ENCODE measurements around the gene MMP25.

Gene MMP25, protein sequence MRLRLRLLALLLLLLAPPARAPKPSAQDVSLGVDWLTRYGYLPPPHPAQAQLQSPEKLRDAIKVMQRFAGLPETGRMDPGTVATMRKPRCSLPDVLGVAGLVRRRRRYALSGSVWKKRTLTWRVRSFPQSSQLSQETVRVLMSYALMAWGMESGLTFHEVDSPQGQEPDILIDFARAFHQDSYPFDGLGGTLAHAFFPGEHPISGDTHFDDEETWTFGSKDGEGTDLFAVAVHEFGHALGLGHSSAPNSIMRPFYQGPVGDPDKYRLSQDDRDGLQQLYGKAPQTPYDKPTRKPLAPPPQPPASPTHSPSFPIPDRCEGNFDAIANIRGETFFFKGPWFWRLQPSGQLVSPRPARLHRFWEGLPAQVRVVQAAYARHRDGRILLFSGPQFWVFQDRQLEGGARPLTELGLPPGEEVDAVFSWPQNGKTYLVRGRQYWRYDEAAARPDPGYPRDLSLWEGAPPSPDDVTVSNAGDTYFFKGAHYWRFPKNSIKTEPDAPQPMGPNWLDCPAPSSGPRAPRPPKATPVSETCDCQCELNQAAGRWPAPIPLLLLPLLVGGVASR

DNA sequence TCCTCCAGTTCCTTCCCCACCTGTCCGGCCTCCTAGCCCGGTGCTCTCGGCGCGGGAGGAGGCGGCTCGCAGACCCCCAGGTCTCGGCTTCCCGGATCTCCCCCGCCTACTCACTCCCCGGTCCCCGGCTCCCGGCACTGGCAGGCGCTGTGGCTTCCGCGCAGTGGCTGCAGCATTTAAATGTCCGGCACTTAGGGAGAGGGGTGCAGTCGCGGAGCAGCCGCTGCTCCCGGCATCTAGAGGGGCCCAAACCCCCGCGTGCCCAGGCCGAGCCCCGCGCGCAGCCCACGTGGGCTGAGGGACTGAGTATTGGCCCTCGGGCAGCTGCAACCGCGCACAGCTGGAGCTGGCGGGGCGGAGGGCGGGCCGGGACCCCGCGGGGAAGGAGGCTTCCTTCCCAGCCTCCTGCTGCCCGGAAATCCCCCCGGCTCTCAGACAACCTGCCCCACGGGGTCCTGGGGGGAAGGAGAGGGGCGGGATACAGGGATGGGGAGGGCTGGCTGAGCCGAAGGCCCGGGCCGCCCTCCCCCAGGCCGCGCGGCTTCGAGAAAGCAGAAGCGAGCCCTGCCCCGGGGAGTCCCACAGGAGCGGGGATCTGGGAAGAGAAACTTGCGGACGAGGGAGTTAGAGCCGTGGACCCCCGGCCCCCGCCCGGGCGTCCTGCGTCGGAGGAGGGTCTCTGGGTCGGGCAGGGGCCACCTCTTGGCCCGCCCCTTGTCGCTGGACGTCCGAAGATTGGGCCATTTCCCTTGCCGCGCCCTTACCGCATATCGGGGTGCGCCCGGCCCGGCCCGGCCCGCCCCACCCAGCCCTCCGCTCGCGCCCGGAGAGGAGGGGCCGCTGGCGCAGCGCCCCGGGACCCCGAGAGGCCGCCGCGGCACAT, at the start of gene MMP25:
TSS of gene MMP25 (plus strand) at position 804 of the 883 bp plus-strand sequence. CDS start 357 bp downstream, outside the sequence.
- DNase-seq (ENCODE audit: low spot score): no peak

GRCh38 chr16:2999929-3000328, 46.4 kb upstream of the MMP25 start:
- no peak for DNase-seq (ENCODE audit: low spot score)

GRCh38 chr16:3000540-3000939, 45.8 kb upstream of the MMP25 start:
- DNase-seq (ENCODE audit: low spot score): no peak

DNA sequence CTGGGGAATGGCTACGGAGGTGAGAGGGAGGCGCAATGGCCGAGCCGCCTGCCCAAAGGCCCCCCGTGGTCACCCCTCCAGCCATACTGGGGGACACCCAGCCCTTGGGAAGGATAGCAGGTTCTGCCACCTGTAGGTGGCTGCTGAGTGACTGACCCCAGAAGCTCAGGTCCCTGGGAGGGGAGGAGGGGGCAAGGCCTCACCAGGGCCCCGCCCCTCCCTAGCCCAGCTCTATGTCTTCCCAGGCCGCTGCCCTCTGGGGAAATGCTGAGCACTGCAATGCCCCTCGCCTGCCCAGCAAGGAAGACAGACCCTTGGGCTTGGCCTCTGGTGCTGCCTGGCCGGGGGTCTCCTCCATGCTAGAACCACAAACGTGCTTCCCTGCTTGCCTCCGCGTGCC, 45.0 kb upstream of the MMP25 start:
- DNase-seq (ENCODE audit: low spot score): no peak

DNA sequence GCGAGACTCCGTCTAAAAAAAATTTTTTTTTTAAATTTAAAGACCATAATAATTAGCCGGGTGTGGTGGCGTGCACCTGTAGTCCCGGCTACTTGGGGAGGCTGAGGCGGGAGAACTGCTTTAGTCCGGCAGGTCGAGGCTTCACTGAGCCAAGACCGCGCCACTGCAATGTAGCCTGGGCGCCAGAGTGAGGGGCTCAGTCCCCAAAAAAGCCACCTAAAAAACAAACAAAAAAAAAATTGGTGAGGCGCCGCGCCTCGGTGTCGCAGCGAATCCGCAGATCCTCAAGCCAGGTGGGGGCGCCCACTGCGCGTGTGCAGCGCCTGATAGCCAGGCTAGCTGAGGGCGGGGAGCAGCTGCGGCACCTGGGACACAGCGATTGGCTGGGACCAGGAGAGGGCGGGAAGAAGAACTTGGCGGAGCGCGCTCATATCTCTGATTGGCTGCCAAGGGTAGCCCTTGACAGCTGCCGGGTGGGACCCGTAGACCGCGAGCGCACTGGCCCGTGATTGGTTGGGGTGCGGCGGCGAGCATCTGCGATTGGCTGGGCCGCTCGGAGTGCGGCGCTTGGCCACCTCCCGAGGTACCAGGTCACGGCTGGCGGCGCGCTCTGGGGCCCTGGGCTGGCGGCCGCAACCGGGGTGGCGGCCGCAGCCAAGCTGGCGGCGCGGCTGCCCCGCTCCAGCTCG, 42.6 kb upstream of the MMP25 start:
- DNase-seq (ENCODE audit: low spot score): peak; percentile 95

GRCh38 chr16:3004319-3004718, 42.0 kb upstream of the MMP25 start:
- no peak for DNase-seq (ENCODE audit: low spot score)

DNA sequence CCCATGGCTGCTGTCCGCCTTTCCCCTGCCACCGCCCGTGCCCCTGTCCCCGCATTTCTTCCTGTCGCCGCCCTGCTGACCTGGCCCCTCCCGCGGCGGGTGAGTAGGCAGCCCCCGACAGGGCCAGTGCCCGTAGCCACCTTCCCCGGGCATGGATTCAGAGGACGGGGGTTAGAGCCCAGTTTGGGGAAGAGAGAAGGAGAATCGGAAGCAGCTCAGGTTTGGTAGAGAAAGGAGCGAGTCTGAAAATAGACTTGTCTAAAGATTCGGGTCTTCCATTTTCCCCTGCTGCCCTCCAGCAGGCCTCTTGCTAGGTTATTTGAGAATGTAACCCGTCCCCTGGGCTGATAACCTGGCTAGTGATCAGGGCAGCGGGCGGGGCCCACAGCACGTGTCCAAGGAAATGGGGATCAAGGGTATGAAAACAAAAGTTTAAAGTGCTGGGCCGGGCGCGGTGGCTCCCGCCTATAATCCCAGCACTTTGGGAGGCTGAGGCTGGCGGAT, 41.5 kb upstream of the MMP25 start:
- DNase-seq (ENCODE audit: low spot score): no peak

- no peak for DNase-seq (ENCODE audit: low spot score)
Observed at GRCh38 chr16:3007059-3007956, 39.1 kb upstream of the MMP25 start.

GRCh38 chr16:3007957-3008689, 38.2 kb upstream of the MMP25 start:
- DNase-seq (ENCODE audit: low spot score): no peak

DNA sequence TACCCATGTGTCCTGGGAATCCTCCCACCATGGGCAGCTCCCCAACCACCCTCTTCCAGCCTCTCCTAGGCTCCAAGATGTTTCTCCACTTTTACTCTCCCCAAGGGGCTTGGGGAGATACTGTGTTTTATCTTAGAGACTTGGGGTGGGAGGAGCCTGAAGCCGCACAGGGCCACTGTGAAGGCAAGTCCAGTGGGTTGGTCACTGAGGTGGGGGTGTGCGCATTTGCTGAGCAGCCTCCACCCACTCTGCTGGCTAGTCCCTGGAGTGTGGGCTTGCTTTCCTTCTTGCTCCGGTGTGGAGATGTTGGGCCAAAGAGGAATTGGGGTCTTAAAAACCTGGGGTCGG, 37.7 kb upstream of the MMP25 start:
- no peak for DNase-seq (ENCODE audit: low spot score)

DNA sequence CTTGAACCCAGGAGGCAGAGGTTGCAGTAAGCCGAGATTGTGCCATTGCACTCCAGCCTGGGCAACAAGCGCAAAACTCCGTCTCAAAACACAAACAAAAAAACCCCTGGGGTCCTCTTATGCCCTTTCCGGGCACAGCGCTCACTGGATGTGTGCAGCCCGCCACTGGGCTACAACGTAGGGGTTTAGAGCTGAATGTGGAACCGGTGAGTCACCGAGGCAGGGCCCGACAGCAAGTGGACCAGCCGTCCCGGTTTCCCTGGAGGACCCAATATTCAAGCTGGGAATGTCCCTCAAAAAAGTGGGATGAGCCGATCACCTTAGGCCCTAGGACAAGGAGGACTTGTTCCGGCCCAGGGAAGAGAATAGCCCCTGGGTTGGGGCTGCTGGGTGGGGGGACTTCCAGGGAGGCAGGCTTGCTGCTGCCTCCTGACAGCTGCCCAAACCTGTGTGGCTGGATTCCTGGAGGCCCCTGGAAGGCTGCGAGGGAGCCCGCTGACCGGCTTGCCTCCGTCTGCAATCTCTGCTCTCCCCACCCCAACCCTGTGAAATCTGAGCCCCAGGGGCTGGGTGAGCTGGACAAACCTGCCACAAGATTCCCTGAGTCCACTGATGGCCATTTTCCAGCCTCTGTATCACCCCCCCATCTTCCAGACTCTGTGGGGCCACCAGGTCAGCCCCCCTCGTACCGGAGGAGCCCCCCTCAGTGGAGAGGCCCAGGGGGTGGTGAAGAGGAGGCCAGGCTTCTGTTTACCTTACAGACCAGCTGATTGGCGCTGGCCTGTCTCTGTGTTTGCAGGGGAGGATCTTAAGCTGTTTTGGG, 36.6 kb upstream of the MMP25 start:
- DNase-seq (ENCODE audit: low spot score): no peak

DNA sequence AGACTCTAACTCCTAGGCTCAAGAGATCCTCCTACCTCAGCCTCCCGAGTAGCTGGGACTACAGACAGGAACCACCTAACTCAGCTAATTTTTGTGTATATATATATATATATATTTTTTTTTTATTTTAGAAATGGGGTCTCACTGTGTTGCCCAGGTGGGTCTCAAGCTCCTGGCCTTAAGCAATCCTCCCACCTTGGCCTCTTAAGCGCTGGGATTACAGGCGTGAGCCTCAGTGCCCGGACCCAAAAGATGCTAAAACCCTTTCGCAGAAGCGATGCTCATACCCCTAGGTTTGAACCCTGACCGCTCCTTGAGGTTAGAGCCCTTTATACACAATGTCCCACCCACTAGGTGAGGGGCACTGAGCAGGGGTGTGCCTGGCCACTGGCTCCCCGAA, 35.9 kb upstream of the MMP25 start:
- no peak for DNase-seq (ENCODE audit: low spot score)

DNA sequence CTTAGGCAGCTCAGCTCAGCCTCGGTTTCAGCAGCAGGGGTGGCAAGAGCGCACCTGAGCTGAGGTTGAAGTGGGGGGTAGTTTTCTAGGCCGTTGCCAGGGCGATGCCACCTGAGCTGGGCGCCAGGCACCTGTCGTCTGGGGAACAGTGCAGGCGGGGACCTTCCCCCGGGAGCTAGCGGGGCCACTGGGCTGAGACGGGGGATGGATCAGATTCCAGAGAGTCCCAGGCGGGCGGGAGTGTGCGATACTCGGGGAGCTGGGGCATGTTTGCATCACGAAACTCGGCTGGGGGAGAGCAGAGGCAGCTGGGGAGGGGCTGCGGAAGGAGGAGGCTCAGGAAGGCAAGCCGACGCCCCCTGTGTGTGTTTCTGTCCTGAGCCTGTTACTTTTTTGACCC, 34.1 kb upstream of the MMP25 start:
- DNase-seq (ENCODE audit: low spot score): no peak

GRCh38 chr16:3012828-3013420, 33.4 kb upstream of the MMP25 start, which contains the start of gene CLDN9:
TSS of gene CLDN9 (plus strand) at chr16:3012923. CDS start at chr16:3013363, 440 bp downstream.
- no peak for DNase-seq (ENCODE audit: low spot score)

DNA sequence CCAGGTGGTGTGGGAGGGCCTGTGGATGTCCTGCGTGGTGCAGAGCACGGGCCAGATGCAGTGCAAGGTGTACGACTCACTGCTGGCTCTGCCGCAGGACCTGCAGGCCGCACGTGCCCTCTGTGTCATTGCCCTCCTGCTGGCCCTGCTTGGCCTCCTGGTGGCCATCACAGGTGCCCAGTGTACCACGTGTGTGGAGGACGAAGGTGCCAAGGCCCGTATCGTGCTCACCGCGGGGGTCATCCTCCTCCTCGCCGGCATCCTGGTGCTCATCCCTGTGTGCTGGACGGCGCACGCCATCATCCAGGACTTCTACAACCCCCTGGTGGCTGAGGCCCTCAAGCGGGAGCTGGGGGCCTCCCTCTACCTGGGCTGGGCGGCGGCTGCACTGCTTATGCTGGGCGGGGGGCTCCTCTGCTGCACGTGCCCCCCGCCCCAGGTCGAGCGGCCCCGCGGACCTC, 32.8 kb upstream of the MMP25 start:
- DNase-seq (ENCODE audit: low spot score): no peak

DNA sequence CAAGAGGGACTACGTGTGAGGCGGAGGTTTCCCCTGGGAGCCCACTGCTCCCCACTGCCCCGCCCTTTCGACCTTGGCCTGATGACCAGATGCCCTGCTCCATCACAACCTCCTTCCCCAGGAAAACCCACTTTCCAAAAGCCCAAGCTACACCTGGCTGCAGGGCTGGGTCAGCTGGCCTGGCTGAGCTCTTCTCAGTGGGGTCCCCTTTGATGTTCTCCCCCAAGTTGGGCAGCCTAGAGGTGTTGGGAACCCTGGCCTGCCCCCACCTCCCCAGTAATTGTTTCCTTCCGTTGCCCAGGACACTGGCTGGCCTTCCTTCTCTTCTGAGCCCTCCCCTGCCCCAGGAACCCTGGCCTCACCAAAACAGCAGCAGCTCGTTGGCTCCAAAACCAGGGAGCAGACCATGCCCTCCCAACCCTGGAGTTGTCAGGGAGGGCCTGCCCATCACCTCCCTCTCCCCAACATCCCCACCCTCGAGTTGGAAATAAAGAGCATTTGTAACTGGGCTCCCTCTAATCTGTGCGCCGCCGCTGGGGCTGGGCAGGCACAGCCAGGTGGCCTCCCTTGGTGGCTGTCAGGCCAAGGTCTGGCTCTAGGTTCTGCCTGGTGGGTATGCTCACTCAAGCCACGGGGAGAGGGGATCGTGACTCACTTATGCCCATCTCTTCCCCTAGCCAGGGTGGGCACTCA, 32.2 kb upstream of the MMP25 start:
- no peak for DNase-seq (ENCODE audit: low spot score)

DNA sequence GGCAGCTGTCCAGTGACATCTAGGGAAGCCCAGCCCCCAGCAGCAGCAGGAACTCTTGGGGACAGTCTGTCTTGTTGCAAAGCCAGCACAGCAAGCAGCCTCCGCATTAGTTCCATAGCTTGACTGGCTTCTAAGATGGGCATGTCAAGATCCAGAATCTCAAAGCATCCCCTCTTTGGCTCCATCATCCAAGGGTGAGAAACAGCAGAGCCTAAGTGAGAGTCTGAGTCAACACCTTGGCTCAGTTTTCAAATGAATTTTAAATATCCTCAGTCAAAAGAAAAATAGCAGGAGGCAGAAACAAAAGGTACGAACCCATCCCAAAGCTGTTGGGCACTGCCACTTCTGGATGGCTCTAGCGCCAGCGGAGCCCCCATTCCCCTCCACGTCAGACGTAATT, 31.4 kb upstream of the MMP25 start:
- no peak for DNase-seq (ENCODE audit: low spot score)

GRCh38 chr16:3015865-3016521, 30.4 kb upstream of the MMP25 start:
- DNase-seq (ENCODE audit: low spot score): no peak

Data from COLO829 (cell line).